ENCODE data around the gene ZRANB1.

Gene ZRANB1

GRCh38 chr10:124997771-124998623, 56.1 kb downstream of the ZRANB1 start (continued):
- TF ChIP-seq, protein P1, sequence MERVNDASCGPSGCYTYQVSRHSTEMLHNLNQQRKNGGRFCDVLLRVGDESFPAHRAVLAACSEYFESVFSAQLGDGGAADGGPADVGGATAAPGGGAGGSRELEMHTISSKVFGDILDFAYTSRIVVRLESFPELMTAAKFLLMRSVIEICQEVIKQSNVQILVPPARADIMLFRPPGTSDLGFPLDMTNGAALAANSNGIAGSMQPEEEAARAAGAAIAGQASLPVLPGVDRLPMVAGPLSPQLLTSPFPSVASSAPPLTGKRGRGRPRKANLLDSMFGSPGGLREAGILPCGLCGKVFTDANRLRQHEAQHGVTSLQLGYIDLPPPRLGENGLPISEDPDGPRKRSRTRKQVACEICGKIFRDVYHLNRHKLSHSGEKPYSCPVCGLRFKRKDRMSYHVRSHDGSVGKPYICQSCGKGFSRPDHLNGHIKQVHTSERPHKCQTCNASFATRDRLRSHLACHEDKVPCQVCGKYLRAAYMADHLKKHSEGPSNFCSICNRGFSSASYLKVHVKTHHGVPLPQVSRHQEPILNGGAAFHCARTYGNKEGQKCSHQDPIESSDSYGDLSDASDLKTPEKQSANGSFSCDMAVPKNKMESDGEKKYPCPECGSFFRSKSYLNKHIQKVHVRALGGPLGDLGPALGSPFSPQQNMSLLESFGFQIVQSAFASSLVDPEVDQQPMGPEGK (CRISPR knock-in tag; IDR thresholded peaks at IDR 0.05; ENCODE audit: borderline replicate concordance) = no peak
- TF ChIP-seq, protein P2, sequence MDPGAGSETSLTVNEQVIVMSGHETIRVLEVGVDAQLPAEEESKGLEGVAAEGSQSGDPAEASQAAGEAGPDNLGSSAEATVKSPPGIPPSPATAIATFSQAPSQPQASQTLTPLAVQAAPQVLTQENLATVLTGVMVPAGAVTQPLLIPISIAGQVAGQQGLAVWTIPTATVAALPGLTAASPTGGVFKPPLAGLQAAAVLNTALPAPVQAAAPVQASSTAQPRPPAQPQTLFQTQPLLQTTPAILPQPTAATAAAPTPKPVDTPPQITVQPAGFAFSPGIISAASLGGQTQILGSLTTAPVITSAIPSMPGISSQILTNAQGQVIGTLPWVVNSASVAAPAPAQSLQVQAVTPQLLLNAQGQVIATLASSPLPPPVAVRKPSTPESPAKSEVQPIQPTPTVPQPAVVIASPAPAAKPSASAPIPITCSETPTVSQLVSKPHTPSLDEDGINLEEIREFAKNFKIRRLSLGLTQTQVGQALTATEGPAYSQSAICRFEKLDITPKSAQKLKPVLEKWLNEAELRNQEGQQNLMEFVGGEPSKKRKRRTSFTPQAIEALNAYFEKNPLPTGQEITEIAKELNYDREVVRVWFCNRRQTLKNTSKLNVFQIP (CRISPR knock-in tag; IDR thresholded peaks at IDR 0.05; ENCODE audit: borderline replicate concordance, low read depth) = no peak
- TF ChIP-seq ARNTL (CRISPR knock-in tag; IDR thresholded peaks at IDR 0.05; ENCODE audit: borderline replicate concordance, low read depth) = no peak
- TF ChIP-seq TOX (CRISPR knock-in tag; IDR thresholded peaks at IDR 0.05; ENCODE audit: borderline replicate concordance) = no peak
- no peak for TF ChIP-seq ZFP3 (CRISPR knock-in tag; IDR thresholded peaks at IDR 0.05)
- no peak for TF ChIP-seq PPARA (CRISPR knock-in tag; IDR thresholded peaks at IDR 0.05; ENCODE audit: borderline replicate concordance)
- no peak for TF ChIP-seq CSDC2 (CRISPR knock-in tag; IDR thresholded peaks at IDR 0.05)
- no peak for TF ChIP-seq GLIS3 (CRISPR knock-in tag; IDR thresholded peaks at IDR 0.05)
- no peak for TF ChIP-seq CSRNP3 (CRISPR knock-in tag; IDR thresholded peaks at IDR 0.05)

GRCh38 chr10:124998624-124999291, 56.8 kb downstream of the ZRANB1 start:
- TF ChIP-seq BACH2 (CRISPR knock-in tag; IDR thresholded peaks at IDR 0.05; ENCODE audit: borderline replicate concordance) (no peak), TCF4 (CRISPR knock-in tag; IDR thresholded peaks at IDR 0.05; ENCODE audit: borderline replicate concordance) (no peak), ESRRG (CRISPR knock-in tag; IDR thresholded peaks at IDR 0.05) (no peak), OSR1 (CRISPR knock-in tag; IDR thresholded peaks at IDR 0.05) (no peak), ZFP3 (CRISPR knock-in tag; IDR thresholded peaks at IDR 0.05) (no peak), RARB (CRISPR knock-in tag; IDR thresholded peaks at IDR 0.05) (no peak), ZFP30 (CRISPR knock-in tag; IDR thresholded peaks at IDR 0.05) (no peak), PPARA (CRISPR knock-in tag; IDR thresholded peaks at IDR 0.05; ENCODE audit: borderline replicate concordance) (no peak), ZNF8 (CRISPR knock-in tag; IDR thresholded peaks at IDR 0.05) (no peak), CSRNP3 (CRISPR knock-in tag; IDR thresholded peaks at IDR 0.05) (no peak)
- TF ChIP-seq, protein P3, sequence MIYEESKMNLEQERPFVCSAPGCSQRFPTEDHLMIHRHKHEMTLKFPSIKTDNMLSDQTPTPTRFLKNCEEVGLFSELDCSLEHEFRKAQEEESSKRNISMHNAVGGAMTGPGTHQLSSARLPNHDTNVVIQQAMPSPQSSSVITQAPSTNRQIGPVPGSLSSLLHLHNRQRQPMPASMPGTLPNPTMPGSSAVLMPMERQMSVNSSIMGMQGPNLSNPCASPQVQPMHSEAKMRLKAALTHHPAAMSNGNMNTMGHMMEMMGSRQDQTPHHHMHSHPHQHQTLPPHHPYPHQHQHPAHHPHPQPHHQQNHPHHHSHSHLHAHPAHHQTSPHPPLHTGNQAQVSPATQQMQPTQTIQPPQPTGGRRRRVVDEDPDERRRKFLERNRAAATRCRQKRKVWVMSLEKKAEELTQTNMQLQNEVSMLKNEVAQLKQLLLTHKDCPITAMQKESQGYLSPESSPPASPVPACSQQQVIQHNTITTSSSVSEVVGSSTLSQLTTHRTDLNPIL (CRISPR knock-in tag; IDR thresholded peaks at IDR 0.05; ENCODE audit: low read depth) = no peak
- no peak for ATAC-seq

- no peak for ATAC-seq
- TF ChIP-seq, protein P1 (CRISPR knock-in tag; IDR thresholded peaks at IDR 0.05; ENCODE audit: borderline replicate concordance) = no peak
- TF ChIP-seq, protein P3 (CRISPR knock-in tag; IDR thresholded peaks at IDR 0.05; ENCODE audit: low read depth) = no peak
- TF ChIP-seq ZC3H10 (CRISPR knock-in tag; IDR thresholded peaks at IDR 0.05) (no peak), TOX (CRISPR knock-in tag; IDR thresholded peaks at IDR 0.05; ENCODE audit: borderline replicate concordance) (no peak), GLIS3 (CRISPR knock-in tag; IDR thresholded peaks at IDR 0.05) (no peak), RARB (CRISPR knock-in tag; IDR thresholded peaks at IDR 0.05) (no peak), OSR1 (CRISPR knock-in tag; IDR thresholded peaks at IDR 0.05) (no peak), CSDC2 (CRISPR knock-in tag; IDR thresholded peaks at IDR 0.05) (no peak), BACH2 (CRISPR knock-in tag; IDR thresholded peaks at IDR 0.05; ENCODE audit: borderline replicate concordance) (no peak), ZNF565 (CRISPR knock-in tag; conservative IDR thresholded peaks at IDR 0.05; ENCODE audit: low read depth) (no peak), ESRRG (CRISPR knock-in tag; IDR thresholded peaks at IDR 0.05) (no peak), ZNF8 (CRISPR knock-in tag; IDR thresholded peaks at IDR 0.05) (no peak)
- TF ChIP-seq, protein P2 (CRISPR knock-in tag; IDR thresholded peaks at IDR 0.05; ENCODE audit: borderline replicate concordance, low read depth) = no peak
These were observed 57.8 kb downstream of the ZRANB1 start for GRCh38 chr10:124999433-125000365.

All from SK-N-SH treated with all-trans-retinoic acid at 6 μM for 48 hours (cell line).